HEK293 (cell line): ENCODE results near the gene PIK3CD.

ENCODE experiments used
- CTCF ChIA-PET: fragments of 350-600 bp; formaldehyde crosslinking; extraction: SDS; loops from one replicate; lab custom pipeline; 2021; ENCODE audit warnings: antibody characterized with exemption; lab: Yijun Ruan, JAX
- POLR2A ChIA-PET: fragments of 300-600 bp; formaldehyde crosslinking; extraction: SDS; loops from one replicate; lab custom pipeline; 2020; ENCODE audit warnings: antibody characterized with exemption, inconsistent platforms; lab: Yijun Ruan, JAX
- H3K27ac ChIP-seq: fragments of 200-500 bp; sonication (Bioruptor generic); 2 replicates; pipeline ENCODE4 v1.5.1; 2014; ENCODE audit warnings: low read depth, low read length, control low read depth, inconsistent platforms; ENCODE audit errors: extremely low read depth
- H3K36me3 ChIP-seq, 2 experiments: fragments of 200-500 bp in 1 of 2; sonication (Bioruptor generic) in 1 of 2; 1 replicate in 1 of 2; 2 replicates in 1 of 2; pipeline ENCODE4 v1.5.1; 2014 to 2017; ENCODE audit warnings: inconsistent platforms in 2 of 2, low read length in 2 of 2; ENCODE audit not compliant: control insufficient read depth in 2 of 2, insufficient read depth in 1 of 2
- H3K4me1 ChIP-seq: fragments of 200-500 bp; sonication (Bioruptor generic); 2 replicates; pipeline ENCODE4 v1.5.1; 2014; ENCODE audit warnings: mild to moderate bottlenecking, low read length, inconsistent platforms; ENCODE audit not compliant: control insufficient read depth, insufficient read depth
- H3K4me3 ChIP-seq: 2 replicates; pipeline ENCODE4 v1.5.1; 2011; ENCODE audit warnings: low read depth, mild to moderate bottlenecking, control low read depth, low read length, moderate library complexity
- H3K9me3 ChIP-seq: fragments of 200-500 bp; sonication (Bioruptor generic); 2 replicates; pipeline ENCODE4 v1.5.1; 2014; ENCODE audit warnings: low read depth, low read length, inconsistent platforms; ENCODE audit not compliant: control insufficient read depth, insufficient read depth
- EGR2 ChIP-seq: fragments of 450-650 bp; formaldehyde crosslinking; IDR thresholded peaks from 2 replicates; pipeline ENCODE4 v1.5.1; 2016; ENCODE audit warnings: low read depth, missing biosample characterization, missing genetic modification characterization
- GFI1B ChIP-seq: fragments of 450-650 bp; formaldehyde crosslinking; IDR thresholded peaks from 2 replicates; pipeline ENCODE4 v1.5.1; 2016; ENCODE audit warnings: missing biosample characterization, missing genetic modification characterization
- KLF16 ChIP-seq: fragments of 450-650 bp; formaldehyde crosslinking; IDR thresholded peaks from 2 replicates; pipeline ENCODE4 v1.5.1; 2017; ENCODE audit warnings: missing biosample characterization, missing genetic modification characterization
- PBX3 ChIP-seq: sonication (generic); formaldehyde crosslinking; IDR thresholded peaks from 2 replicates; pipeline ENCODE4 v1.8.1; 2022; ENCODE audit warnings: mild to moderate bottlenecking, moderate library complexity, missing genetic modification reagents
- ZBTB20 ChIP-seq: fragments of 450-650 bp; formaldehyde crosslinking; IDR thresholded peaks from 2 replicates; pipeline ENCODE4 v1.5.1; 2016; ENCODE audit warnings: missing biosample characterization, missing genetic modification characterization
- ZFHX2 ChIP-seq: fragments of 450-650 bp; formaldehyde crosslinking; conservative IDR thresholded peaks from 2 replicates; pipeline ENCODE4 v1.5.1; 2016; ENCODE audit warnings: missing biosample characterization, missing genetic modification characterization
- ZFP69B ChIP-seq: fragments of 450-650 bp; formaldehyde crosslinking; IDR thresholded peaks from 2 replicates; pipeline ENCODE4 v1.5.1; 2016; ENCODE audit warnings: missing biosample characterization, missing genetic modification characterization
- ZNF16 ChIP-seq: fragments of 450-650 bp; formaldehyde crosslinking; IDR thresholded peaks from 2 replicates; pipeline ENCODE4 v1.5.1; 2016; ENCODE audit warnings: low read depth, missing biosample characterization, missing genetic modification characterization
- ZNF37A ChIP-seq: fragments of 450-650 bp; IDR thresholded peaks from 2 replicates; pipeline ENCODE4 v1.5.1; 2018; ENCODE audit warnings: missing biosample characterization, missing genetic modification characterization
- ZNF433 ChIP-seq: fragments of 450-650 bp; formaldehyde crosslinking; IDR thresholded peaks from 2 replicates; pipeline ENCODE4 v1.5.1; 2016; ENCODE audit warnings: missing biosample characterization, missing genetic modification characterization, low read depth
- ZNF544 ChIP-seq: fragments of 450-650 bp; formaldehyde crosslinking; IDR thresholded peaks from 2 replicates; pipeline ENCODE4 v1.5.0; 2017; ENCODE audit warnings: missing biosample characterization, missing genetic modification characterization
- ZNF571 ChIP-seq: fragments of 450-650 bp; formaldehyde crosslinking; IDR thresholded peaks from 2 replicates; pipeline ENCODE4 v1.5.0; 2017; ENCODE audit warnings: missing biosample characterization, missing genetic modification characterization
- ZNF623 ChIP-seq: fragments of 450-650 bp; formaldehyde crosslinking; IDR thresholded peaks from 2 replicates; pipeline ENCODE4 v1.5.1; 2016; ENCODE audit warnings: missing biosample characterization, missing genetic modification characterization
- ZNF792 ChIP-seq: fragments of 450-650 bp; formaldehyde crosslinking; IDR thresholded peaks from 2 replicates; pipeline ENCODE4 v1.5.1; 2016; ENCODE audit warnings: missing biosample characterization, missing genetic modification characterization
- TF ChIP-seq, protein P1 (sequence below): fragments of 450-650 bp; formaldehyde crosslinking; IDR thresholded peaks from 2 replicates; pipeline ENCODE4 v1.5.1; 2016; ENCODE audit warnings: missing biosample characterization, missing genetic modification characterization
- TF ChIP-seq, protein P2 (sequence below): fragments of 450-650 bp; formaldehyde crosslinking; IDR thresholded peaks from 2 replicates; pipeline ENCODE4 v1.5.1; 2016; ENCODE audit warnings: missing biosample characterization, missing genetic modification characterization

The PIK3CD gene

GRCh38 chr1:9652379-9653209, 1.1 kb downstream of the PIK3CD start:
- H3K9me3 ChIP-seq, result no peaks in the 10 kb centered on the region
- no peak overlapping the region for H3K27ac ChIP-seq
- H3K36me3 ChIP-seq, result no peaks in the 10 kb centered on the region
- H3K4me1 ChIP-seq, result 0 out of 2 replicates have a peak, but pooled peaks cover 2% of the 10 kb centered on the region
- H3K4me3 ChIP-seq, result peak overlapping the region; percentile 29
- TF ChIP-seq ZNF544, result no peak
- TF ChIP-seq ZBTB20, result 0 out of 2 replicates have a peak, but pooled peaks have one; percentile 11
- peak; percentile 91 for TF ChIP-seq EGR2 (tag by site-specific recombination)
- TF ChIP-seq, protein P1, sequence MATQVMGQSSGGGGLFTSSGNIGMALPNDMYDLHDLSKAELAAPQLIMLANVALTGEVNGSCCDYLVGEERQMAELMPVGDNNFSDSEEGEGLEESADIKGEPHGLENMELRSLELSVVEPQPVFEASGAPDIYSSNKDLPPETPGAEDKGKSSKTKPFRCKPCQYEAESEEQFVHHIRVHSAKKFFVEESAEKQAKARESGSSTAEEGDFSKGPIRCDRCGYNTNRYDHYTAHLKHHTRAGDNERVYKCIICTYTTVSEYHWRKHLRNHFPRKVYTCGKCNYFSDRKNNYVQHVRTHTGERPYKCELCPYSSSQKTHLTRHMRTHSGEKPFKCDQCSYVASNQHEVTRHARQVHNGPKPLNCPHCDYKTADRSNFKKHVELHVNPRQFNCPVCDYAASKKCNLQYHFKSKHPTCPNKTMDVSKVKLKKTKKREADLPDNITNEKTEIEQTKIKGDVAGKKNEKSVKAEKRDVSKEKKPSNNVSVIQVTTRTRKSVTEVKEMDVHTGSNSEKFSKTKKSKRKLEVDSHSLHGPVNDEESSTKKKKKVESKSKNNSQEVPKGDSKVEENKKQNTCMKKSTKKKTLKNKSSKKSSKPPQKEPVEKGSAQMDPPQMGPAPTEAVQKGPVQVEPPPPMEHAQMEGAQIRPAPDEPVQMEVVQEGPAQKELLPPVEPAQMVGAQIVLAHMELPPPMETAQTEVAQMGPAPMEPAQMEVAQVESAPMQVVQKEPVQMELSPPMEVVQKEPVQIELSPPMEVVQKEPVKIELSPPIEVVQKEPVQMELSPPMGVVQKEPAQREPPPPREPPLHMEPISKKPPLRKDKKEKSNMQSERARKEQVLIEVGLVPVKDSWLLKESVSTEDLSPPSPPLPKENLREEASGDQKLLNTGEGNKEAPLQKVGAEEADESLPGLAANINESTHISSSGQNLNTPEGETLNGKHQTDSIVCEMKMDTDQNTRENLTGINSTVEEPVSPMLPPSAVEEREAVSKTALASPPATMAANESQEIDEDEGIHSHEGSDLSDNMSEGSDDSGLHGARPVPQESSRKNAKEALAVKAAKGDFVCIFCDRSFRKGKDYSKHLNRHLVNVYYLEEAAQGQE (tag by site-specific recombination), result no peak
- TF ChIP-seq ZFP69B (tag by site-specific recombination), result 0 out of 2 replicates have a peak, but pooled peaks have one; percentile 0
- peak; percentile 93 for TF ChIP-seq ZFHX2 (tag by site-specific recombination)
- POLR2A ChIA-PET, result no interaction called here
- CTCF ChIA-PET, result interaction anchor here (0.6 to 2.5 kb wide), 4 partner anchors 25 to 603 kb away, joined by 3 to 9 read pairs (median 3); no protein-coding TSS in a partner anchor

DNA sequence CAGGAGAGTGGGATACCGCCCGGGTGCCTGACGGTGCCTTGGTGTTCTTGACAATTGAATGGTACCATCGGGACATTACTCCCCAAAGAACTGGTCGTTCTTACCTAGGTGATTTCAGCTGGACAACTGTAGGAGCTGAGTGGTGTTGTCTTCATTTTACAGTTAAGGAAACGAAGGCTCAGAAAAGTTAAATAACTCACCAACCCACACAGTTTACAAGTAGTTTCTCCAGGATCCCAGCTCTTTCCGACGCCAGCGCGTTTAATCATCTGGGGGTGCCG, 1.6 kb downstream of the PIK3CD start:
- ChIA-PET POLR2A (no interaction called here), CTCF (interaction anchor here (0.6 kb wide), 1 partner anchor 59 kb away, joined by 3 read pairs; no protein-coding TSS in a partner anchor)
- H3K36me3 ChIP-seq, result no peaks in the 10 kb centered on the region
- H3K9me3 ChIP-seq, result no peaks in the 10 kb centered on the region
- H3K4me1 ChIP-seq, result 0 out of 2 replicates have a peak, but pooled peaks cover 2% of the 10 kb centered on the region
- no peak overlapping the region for H3K4me3 ChIP-seq
- no peak for TF ChIP-seq ZNF792 (tag by site-specific recombination)
- TF ChIP-seq PBX3 (CRISPR knock-in tag), result no peak
- TF ChIP-seq, protein P2, sequence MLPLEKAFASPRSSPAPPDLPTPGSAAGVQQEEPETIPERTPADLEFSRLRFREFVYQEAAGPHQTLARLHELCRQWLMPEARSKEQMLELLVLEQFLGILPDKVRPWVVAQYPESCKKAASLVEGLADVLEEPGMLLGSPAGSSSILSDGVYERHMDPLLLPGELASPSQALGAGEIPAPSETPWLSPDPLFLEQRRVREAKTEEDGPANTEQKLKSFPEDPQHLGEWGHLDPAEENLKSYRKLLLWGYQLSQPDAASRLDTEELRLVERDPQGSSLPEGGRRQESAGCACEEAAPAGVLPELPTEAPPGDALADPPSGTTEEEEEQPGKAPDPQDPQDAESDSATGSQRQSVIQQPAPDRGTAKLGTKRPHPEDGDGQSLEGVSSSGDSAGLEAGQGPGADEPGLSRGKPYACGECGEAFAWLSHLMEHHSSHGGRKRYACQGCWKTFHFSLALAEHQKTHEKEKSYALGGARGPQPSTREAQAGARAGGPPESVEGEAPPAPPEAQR (tag by site-specific recombination), result no peak
- no peak for TF ChIP-seq ZNF623 (tag by site-specific recombination)
- TF ChIP-seq ZNF37A (tag by site-specific recombination), result no peak
- no peak for TF ChIP-seq ZNF433 (tag by site-specific recombination)
- TF ChIP-seq ZNF571, result no peak
- TF ChIP-seq ZNF16 (tag by site-specific recombination), result no peak
- TF ChIP-seq GFI1B, result no peak
- TF ChIP-seq KLF16 (tag by site-specific recombination), result no peak
- no peak overlapping the region for H3K27ac ChIP-seq
